ENCODE data around the gene HOXA10. TPM values are rescaled to one million over a fixed set of nuclear protein-coding genes. Genes with fewer than 3 reads are reported as not detected.

The HOXA10 gene
- total RNA-seq = 0.15 TPM in 1 of 2 replicates, not detected in the other

DNA sequence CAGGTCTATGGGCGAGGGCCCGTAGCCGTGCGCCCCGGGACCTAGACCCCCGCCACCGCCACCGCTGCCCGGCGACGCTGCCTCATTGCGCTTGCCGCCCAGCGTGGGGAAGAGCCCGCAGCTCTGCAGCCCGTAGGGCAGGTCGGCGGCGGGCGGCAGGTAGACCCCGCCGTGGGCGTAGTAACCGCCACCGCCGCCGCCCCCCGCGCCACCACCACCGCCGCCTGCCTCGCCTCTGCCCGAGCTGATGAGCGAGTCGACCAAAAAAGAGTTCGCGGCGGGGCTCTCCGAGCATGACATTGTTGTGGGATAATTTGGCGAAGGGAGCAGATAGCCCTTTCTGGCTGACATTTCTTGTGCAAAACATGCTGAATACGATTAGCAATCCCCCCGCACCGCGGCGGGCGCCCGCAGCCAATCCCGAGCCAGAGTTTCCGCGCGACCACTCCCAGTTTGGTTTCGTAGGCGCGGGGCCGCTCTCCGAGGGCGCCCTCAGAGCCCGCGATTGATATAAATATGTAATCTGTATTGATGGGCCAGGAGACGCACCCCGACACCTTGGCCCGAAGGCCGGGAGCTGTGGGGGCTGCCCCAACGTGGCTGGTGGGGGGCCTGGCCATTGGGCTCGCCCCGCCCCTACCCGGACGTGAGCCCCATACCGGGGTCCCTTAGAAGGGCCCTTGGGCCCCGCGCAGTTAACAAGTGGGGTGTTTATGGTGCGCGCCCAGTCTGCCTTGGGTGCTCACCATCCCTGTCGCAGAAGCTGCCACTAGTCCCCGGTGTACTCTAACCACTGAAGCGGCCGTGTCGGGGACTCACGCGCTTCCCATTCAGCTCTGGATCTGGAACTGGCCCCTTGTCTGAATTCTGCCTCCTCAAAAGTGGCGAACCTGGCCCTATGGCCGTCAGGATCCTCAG, at the start of gene HOXA10:
Gene HOXA10, minus strand, starts transcription at position 365 of the 918 bp plus-strand sequence. Its CDS starts 14 bp downstream, at position 351.

DNA sequence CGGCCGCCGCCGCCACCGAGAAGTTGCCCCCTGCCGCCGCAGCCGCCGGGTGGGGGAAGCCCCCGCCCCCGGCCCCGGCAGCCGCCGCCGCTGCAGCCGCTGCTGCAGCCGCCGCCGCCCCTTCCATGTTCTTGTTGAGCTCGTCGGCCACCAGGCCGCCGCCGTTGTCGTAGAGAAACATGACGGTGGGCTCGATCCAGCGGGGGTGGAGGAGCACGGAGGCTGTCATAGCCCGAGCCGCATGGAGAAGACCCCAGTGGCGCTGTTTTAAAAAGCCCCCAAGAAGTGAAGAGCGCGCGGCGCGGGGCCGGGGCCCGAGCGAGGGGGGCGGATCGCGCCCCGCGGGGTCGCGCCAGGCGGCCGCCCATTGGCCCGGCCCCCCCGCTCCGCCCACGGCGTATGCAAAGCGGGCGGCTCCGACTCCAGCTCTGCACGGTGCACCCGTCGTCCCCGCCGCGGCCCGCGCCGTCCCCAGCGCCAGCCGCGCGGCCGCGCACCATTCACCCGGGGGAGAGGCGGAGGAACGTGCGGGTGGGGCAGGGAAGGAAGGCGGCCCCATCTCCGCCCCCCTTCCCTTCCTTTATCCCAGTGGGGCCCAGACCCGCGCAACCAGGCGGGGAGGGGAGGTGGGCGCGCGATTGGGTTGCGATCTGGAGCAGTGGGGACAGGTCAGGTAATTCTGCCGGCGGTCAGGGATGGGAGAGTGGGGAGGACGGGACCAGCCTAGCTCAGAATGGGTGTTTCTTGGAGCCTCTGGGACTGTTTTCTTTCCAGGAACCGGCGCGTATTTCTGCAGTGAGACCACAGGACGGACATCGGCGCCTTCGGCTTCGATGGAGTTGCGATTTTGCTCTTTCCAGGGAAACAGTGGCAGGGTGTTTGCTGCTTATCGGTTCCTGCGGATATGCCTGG, 26.0 kb upstream of the HOXA10 start, which contains the start of gene HOXA13:
Gene HOXA13, minus strand, starts transcription at position 243 of the 912 bp plus-strand sequence. Its CDS starts 14 bp downstream, at position 229.

DNA sequence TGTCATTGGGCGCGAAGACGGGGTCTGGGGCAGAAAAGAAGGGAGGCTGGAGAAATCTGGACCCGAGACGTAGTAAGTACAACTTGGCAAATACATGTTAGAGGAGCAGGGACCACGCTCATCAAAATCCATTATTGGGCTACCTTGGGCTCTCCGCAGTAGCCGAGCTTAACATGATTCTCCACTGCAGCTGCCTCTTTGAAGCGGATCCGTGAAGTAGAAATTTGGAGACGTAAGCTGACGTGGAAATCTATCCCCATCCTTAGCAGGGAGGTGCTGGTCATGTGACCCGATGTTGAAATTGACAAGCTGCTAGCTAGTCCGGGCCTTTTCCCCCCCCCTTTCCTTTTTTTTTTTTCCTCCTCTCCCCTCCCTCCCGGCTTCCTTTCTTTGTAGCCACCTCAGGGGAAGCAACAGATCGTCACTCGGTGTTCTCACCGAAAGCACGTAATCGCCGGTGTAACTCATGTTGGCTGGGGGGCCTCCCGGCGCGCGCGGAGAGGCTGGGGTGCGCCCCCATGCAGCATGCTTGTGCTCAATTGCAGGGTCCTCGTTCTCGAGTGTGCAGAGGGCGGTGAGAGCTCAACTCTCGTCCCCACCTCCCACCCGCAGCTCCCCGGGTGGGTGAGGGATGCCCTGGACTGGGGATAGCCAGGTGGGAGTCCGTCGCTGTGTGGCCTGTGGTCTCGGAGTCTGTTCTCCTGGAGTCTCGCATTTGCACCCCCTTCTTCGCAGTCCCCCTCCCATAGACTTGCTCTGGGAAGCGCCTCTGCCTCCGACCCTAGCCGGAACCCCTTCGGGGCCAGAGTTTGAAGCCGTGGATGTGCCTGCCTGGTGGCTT, 11.1 kb upstream of the HOXA10 start, which contains the start of gene HOXA11:
Gene HOXA11, minus strand, starts transcription at position 220 of the 841 bp plus-strand sequence. Its CDS starts 88 bp downstream, at position 132.

DNA sequence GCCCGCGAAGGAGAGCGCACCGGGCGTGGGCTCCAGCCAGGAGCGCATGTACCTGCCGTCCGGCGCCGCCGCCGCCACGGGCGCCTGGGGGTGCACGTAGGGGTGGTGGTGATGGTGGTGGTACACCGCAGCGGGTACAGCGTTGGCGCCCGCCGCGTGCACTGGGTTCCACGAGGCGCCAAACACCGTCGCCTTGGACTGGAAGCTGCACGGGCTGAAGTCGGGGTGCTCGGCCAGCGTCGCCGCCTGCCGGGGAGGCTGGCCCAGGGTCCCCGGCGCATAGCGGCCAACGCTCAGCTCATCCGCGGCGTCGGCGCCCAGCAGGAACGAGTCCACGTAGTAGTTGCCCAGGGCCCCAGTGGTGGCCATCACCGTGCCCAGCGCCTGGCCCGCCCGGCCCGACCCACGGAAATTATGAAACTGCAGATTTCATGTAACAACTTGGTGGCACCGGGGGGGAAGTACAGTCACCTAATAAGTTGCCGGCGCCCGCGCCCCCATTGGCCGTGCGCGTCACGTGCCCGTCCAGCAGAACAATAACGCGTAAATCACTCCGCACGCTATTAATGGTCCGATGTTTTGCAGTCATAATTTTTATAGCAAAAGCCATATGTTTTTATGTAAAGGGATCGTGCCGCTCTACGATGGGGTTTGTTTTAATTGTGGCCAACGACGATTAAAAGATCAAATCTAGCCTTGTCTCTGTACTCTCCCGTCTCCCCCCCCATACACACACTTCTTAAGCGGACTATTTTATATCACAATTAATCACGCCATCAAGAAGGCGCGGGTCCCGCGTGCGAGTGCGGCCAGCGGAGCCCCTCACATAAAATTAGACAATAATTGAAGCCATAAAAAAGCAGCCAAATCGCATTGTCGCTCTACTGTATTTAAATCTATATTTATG, 8.8 kb downstream of the HOXA10 start, which contains the start of gene HOXA9:
Gene HOXA9, minus strand, starts transcription at position 449 of the 907 bp plus-strand sequence. Its CDS starts 80 bp downstream, at position 369.

DNA sequence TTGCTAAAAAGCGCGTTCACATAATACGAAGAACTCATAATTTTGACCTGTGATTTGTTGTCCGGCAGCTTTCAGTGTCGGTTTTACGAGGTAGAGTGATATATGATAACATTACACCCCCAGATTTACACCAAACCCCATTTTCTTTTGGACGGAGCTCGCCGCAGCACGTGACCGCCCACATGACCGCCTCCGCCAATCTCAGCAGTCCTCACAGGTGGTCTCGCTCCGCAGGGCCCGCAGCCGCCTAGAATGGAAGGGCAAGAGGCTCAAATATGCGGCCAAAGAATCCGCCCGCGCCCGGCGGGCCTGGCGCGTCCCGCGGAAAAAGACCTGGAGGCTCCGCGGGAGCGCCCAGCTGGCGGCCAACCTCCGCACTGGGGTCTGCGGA, 17.6 kb downstream of the HOXA10 start, which contains the start of gene HOXA7:
Gene HOXA7, minus strand, starts transcription at position 168 of the 391 bp plus-strand sequence. Its CDS starts 130 bp downstream, at position 38.

DNA sequence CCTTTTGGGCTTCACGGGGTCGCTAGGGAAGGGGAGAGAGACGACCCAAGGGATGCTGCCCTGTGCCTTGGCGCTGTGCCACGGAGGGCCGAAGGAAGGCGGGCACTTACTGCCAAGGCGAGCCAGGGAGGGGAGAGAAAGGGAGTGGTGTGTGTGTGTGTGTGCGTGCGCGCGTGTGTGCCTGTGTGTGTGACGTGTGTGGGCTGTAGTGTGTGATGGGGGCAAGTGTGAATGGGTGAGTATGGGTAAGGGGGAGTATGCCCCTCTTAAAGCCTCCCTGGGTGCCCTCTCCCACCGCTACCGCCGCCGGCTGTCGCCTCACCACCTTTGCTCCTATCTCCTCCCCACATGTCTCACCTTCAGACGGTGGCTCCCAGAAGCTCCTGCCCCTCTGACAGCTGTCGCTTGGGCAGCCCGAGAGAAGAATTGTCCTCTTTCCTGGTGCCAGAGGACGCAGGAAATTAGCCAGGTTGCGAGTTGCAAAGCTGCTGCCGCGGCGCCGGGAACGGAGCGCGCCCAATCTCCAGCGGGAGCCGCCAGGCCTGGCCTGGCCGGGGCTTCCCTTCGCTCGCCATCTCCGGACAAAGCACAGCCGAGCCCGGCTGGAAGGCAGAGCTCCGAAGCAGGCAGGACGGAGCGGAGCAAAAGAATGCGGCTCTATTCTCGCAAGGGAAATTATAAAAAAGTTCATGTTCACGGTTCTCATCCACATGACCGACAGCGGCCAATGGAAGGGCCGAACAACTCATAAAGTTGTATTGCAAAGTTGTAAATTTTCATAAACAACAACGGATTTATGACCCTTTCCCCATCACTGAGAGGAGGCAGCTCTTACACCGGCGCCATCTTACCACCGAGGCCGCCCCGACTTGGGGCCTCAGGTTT, 21.9 kb downstream of the HOXA10 start, which contains the start of gene HOXA3:
Gene HOXA3, minus strand, starts transcription at position 653 of the 885 bp plus-strand sequence. CDS start 41,943 bp downstream, outside the sequence.

DNA sequence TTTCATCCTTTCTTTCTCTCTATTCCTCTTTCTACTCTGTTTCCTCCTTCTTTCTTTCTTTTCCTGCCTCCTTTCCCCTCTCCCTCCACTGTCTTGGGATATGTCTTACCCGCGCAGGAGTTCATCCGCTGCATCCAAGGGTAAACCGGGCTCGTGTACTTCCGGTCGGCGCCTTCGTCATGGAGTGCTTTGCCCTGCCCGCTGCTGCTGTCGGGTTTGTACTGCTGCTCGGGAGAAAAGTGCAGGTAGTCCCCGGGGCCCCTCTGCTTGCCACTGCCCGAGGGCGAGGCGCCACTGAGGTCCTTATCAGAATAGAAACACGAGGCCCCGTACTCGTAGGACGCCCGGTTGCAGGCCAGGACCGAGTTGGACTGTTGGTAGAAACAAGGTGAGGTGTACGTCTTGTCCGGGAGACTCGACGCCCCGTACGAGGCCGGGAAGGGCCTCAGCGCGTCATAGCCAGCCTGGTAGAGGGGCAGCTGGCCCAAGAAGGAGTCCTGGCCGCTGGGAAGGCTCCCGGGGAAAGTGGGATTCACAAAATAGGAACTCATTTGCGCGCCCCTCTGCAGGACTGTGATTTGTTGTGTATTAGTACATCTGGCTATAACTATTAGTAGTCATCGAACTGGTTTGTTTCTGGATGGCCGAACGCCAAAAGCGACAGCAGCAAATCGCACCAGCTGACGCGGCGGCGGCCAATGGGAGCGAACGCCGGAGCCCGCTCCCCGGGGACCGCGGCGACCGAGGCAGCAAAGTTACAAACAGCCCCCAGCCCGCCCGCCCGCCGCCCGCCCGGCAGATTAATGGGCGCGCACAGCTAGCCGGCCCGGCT, 26.7 kb downstream of the HOXA10 start, which contains the start of gene HOXA6:
Gene HOXA6, minus strand, starts transcription at position 576 of the 832 bp plus-strand sequence. Its CDS starts 25 bp downstream, at position 551.

DNA sequence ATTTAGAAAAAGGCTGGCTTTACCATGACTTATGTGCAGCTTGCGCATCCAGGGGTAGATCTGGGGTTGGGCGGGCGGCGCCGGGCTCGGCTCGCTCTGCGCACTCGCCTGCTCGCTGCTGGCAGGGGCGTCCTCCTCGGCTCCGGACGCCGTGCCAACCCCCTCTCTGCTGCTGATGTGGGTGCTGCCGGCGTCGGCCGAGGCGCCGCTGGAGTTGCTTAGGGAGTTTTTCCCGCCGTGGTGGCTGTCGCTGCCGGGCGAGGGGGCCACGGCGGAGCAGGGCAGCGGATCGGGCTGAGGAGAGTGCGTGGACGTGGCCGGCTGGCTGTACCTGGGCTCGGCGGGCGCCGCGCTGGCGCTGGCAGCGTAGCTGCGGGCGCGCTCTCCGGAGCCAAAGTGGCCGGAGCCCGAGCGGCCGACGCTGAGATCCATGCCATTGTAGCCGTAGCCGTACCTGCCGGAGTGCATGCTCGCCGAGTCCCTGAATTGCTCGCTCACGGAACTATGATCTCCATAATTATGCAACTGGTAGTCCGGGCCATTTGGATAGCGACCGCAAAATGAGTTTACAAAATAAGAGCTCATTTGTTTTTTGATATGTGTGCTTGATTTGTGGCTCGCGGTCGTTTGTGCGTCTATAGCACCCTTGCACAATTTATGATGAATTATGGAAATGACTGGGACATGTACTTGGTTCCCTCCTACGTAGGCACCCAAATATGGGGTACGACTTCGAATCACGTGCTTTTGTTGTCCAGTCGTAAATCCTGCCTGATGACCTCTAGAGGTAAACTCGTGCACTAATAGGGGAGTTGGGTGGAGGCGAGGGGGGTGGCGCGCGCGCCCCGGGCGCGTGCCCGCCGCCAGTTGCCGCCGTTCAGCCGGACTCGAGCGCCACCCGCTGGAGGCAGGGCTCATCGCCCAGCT, 30.8 kb downstream of the HOXA10 start, which contains the start of gene HOXA5:
Gene HOXA5, minus strand, starts transcription at position 659 of the 927 bp plus-strand sequence. Its CDS starts 74 bp downstream, at position 585.

DNA sequence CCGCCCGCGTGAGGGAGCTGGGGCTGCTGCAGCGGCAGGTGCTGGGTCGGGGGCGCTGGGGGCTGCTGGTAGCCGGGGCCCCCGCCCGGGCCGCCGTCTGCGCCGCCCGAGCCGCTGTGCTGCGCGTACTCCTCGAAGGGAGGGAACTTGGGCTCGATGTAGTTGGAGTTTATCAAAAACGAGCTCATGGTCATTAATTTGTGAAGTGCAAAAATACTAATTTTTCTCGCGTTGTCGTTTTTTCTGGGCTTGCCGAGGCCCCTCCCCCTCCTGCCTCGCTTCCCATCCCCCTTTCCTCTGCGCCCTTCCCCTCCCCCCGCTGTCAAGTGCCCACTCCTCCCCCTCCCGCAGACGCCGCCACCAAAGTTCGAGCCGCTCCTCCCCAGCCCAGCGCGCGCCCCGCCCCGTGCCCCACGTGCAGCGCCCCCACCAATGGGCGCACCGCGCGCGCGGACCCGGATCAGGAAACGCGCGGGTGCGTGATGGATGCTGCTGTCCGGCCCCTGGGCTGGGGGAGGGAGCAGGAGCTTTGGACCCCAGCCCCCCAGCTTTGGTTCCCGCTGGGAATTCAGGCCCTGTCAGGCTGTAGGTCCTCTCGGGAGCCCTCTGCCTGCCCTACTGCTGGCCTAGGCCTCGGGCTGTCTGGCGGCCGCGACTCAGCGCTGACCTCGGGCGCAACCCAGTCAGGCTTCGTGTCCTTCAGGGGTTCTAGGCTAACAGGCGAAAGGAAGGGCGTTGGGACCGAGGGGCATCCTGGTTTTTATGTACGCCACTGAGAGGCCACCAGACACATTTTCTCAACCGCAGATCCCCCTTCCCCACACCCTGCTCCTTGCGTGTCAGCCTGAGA, 43.4 kb downstream of the HOXA10 start, which contains the start of gene HOXA4:
Gene HOXA4, minus strand, starts transcription at position 218 of the 850 bp plus-strand sequence. Its CDS starts 24 bp downstream, at position 194.

Other genes starting within 250 kb of the HOXA10 start
- 0.44 and 1.2 TPM in 2 replicates for gene HOXA1, start 78.3 kb downstream of the HOXA10 start, total RNA-seq
- 1.3 and 2.6 TPM in 2 replicates for gene HOXA2, start 71.6 kb downstream of the HOXA10 start, total RNA-seq
- 0.58 and 0.66 TPM in 2 replicates for gene HOXA4, start 43.6 kb downstream of the HOXA10 start, total RNA-seq
- gene HOXA5, start 30.6 kb downstream of the HOXA10 start, total RNA-seq = 10.8 and 16.7 TPM in 2 replicates
- gene HOXA6, start 26.5 kb downstream of the HOXA10 start, total RNA-seq = not detected in 2 replicates
- gene HOXA3, start 21.7 kb downstream of the HOXA10 start, total RNA-seq = 2.6 and 3.0 TPM in 2 replicates
- gene HOXA7, start 17.6 kb downstream of the HOXA10 start, total RNA-seq = not detected in 2 replicates
- gene HOXA9, start 8.8 kb downstream of the HOXA10 start, total RNA-seq = 0.15 TPM in 1 of 2 replicates, not detected in the other
- under 0.01 TPM in 1 of 2 replicates, not detected in the other for gene HOXA11, start 10.9 kb upstream of the HOXA10 start, total RNA-seq
- gene HOXA13, start 25.8 kb upstream of the HOXA10 start, total RNA-seq = under 0.01 TPM in 2 replicates
- gene EVX1, start 68.5 kb upstream of the HOXA10 start, total RNA-seq = not detected in 2 replicates